NT2/D1 (cell line): ENCODE data around the gene MYO5A.

ENCODE experiments used
- SUZ12 ChIP-seq: IDR thresholded peaks from 2 replicates; pipeline ENCODE4 v1.6.1; 2011; ENCODE audit not compliant: insufficient read length, insufficient read depth; ENCODE audit errors: extremely low read depth
- ZNF274 ChIP-seq: IDR thresholded peaks from 2 replicates; pipeline ENCODE4 v1.6.1; 2011; ENCODE audit warnings: mild to moderate bottlenecking, low read depth, low read length

DNA sequence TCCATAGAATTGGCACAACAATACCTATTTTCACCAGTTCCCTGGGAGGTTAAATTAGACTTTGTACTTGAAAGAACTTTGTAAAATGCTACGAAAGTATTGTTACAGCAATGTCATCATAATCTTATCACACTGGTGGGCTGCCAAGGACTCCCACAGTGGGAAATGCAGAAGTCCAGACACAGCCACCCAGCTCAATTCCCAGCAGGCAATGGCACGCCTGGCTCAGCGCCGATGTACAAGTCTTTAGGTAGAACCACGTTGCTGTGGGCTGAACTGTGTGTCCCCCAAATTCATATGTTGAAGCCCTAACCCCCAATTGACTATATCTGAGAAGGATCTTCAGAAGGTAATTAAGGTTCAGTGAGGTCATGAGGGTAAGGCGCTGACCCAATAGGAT lies 245.4 kb downstream of the MYO5A start:
- TF ChIP-seq ZNF274 (no peak), SUZ12 (no peak)
